ENCODE data around the gene CCSER1.

CCSER1 gene

DNA sequence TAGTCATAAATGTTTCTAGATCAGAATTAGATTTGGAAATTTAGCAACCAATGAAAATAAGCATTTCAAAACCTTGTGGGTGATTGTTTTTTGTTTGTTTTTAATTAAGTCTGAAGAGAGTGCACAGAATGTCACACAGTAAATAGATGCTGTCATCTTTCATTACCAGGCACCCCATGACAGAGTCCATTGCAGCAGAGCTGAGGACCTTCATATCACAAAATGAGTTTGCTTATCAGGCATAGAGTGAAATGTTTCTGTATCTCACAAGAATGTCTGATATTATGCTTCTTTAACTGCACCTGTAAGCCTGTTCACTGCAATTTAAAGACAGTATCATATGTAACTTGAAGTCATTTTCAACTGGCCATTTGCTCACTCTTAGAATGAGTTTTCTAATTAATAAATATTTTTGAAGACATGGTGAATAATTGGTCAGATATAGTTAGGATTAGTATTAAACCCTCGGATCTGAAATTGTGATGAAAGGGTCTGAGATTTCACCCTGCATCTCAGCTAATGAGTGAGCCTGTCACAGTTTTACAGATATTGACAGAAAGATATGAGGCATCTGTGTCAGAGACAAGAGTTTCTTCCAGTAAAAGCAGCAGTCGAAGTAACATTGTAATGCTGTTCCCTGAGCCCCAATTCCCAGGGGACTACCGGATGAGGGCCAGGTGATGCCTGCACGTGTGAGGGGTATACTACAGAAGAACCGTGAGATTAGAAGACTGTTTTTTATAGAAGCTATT, 416.4 kb downstream of the CCSER1 start:
- no peaks in the 10 kb centered on the region for H3F3A ChIP-seq (ENCODE audit: insufficient read depth, low read length)
- no peaks in the 10 kb centered on the region for H3K27me3 ChIP-seq (ENCODE audit: insufficient read depth, low read length)
- H3K36me3 ChIP-seq (ENCODE audit: insufficient read depth, low read length): no peaks in the 10 kb centered on the region
- TF ChIP-seq CTCF (IDR thresholded peaks at IDR 0.05; ENCODE audit: low read length) (no peak), EZH2 (IDR thresholded peaks at IDR 0.05; ENCODE audit: borderline replicate concordance, low read length) (no peak)
- H4K20me1 ChIP-seq (ENCODE audit: insufficient read depth, low read length): no peaks in the 10 kb centered on the region
- no peak overlapping the region for H2AFZ ChIP-seq (ENCODE audit: low read length)
- no peak overlapping the region for H3K4me2 ChIP-seq (ENCODE audit: low read length)
- H3K9me2 ChIP-seq (ENCODE audit: low read depth, low read length): no peaks in the 10 kb centered on the region
- H3K27ac ChIP-seq (ENCODE audit: low read depth, low read length, poor library complexity, severe bottlenecking): no peak overlapping the region
- H3K4me3 ChIP-seq (ENCODE audit: low read depth, low read length, poor library complexity, severe bottlenecking): no peak overlapping the region
- H3K9me3 ChIP-seq (ENCODE audit: low read length): no peaks in the 10 kb centered on the region
- no peak overlapping the region for H3K9ac ChIP-seq (ENCODE audit: low read length)
- H3K79me2 ChIP-seq (ENCODE audit: insufficient read depth, low read length): no peaks in the 10 kb centered on the region
- no peaks in the 10 kb centered on the region for H3K4me1 ChIP-seq (ENCODE audit: insufficient read depth, low read length, severe bottlenecking)

DNA sequence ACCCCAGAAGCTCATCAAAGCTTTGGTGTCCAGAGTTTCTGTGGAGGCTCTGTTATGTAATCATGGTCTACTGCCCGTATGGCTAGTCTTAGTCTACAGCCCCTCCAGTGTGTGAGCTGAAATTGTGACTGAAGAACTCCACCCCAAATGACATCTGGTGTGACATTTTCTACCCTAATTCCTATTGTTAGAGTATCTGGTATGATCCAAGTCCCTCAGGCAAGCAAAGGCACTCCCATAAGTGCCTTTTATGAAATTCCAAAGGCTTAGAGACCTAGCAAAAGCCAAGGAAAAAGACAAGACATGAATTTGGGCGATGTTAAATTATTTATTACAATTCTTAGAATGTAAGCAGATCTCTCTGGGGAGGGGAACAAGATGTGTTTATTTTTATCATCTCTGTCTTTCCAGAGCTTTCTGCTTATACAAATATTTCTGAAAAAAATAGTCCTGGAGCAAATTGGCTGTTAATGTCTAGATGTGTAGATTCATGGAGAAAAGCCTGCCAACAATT, 417.4 kb downstream of the CCSER1 start:
- no peaks in the 10 kb centered on the region for H3K9me3 ChIP-seq (ENCODE audit: low read length)
- no peak overlapping the region for H3K9ac ChIP-seq (ENCODE audit: low read length)

GRCh38 chr4:90545380-90545779, 418.2 kb downstream of the CCSER1 start:
- TF ChIP-seq EZH2 (IDR thresholded peaks at IDR 0.05; ENCODE audit: borderline replicate concordance, low read length) (no peak), CTCF (IDR thresholded peaks at IDR 0.05; ENCODE audit: low read length) (no peak)
- H3K9me3 ChIP-seq (ENCODE audit: low read length): no peaks in the 10 kb centered on the region
- no peak overlapping the region for H3K4me2 ChIP-seq (ENCODE audit: low read length)
- H3K4me3 ChIP-seq (ENCODE audit: low read depth, low read length, poor library complexity, severe bottlenecking): no peak overlapping the region
- H3K9me2 ChIP-seq (ENCODE audit: low read depth, low read length): no peaks in the 10 kb centered on the region
- no peaks in the 10 kb centered on the region for H3K36me3 ChIP-seq (ENCODE audit: insufficient read depth, low read length)
- no peak overlapping the region for H3K27ac ChIP-seq (ENCODE audit: low read depth, low read length, poor library complexity, severe bottlenecking)
- H2AFZ ChIP-seq (ENCODE audit: low read length): no peak overlapping the region
- no peaks in the 10 kb centered on the region for H3K79me2 ChIP-seq (ENCODE audit: insufficient read depth, low read length)
- no peaks in the 10 kb centered on the region for H4K20me1 ChIP-seq (ENCODE audit: insufficient read depth, low read length)
- no peaks in the 10 kb centered on the region for H3F3A ChIP-seq (ENCODE audit: insufficient read depth, low read length)
- no peaks in the 10 kb centered on the region for H3K27me3 ChIP-seq (ENCODE audit: insufficient read depth, low read length)
- H3K9ac ChIP-seq (ENCODE audit: low read length): no peak overlapping the region
- H3K4me1 ChIP-seq (ENCODE audit: insufficient read depth, low read length, severe bottlenecking): no peaks in the 10 kb centered on the region

More for the DNA sequence above, 417.4 kb downstream of the CCSER1 start:
- H4K20me1 ChIP-seq (ENCODE audit: insufficient read depth, low read length): no peaks in the 10 kb centered on the region
- H3K79me2 ChIP-seq (ENCODE audit: insufficient read depth, low read length): no peaks in the 10 kb centered on the region
- no peak overlapping the region for H3K27ac ChIP-seq (ENCODE audit: low read depth, low read length, poor library complexity, severe bottlenecking)
- H3K4me1 ChIP-seq (ENCODE audit: insufficient read depth, low read length, severe bottlenecking): no peaks in the 10 kb centered on the region
- H3K4me3 ChIP-seq (ENCODE audit: low read depth, low read length, poor library complexity, severe bottlenecking): no peak overlapping the region
- no peaks in the 10 kb centered on the region for H3F3A ChIP-seq (ENCODE audit: insufficient read depth, low read length)
- no peaks in the 10 kb centered on the region for H3K9me2 ChIP-seq (ENCODE audit: low read depth, low read length)
- H3K27me3 ChIP-seq (ENCODE audit: insufficient read depth, low read length): no peaks in the 10 kb centered on the region
- TF ChIP-seq EZH2 (IDR thresholded peaks at IDR 0.05; ENCODE audit: borderline replicate concordance, low read length): no peak
- TF ChIP-seq CTCF (IDR thresholded peaks at IDR 0.05; ENCODE audit: low read length): no peak
- H2AFZ ChIP-seq (ENCODE audit: low read length): no peak overlapping the region
- H3K4me2 ChIP-seq (ENCODE audit: low read length): no peak overlapping the region
- no peaks in the 10 kb centered on the region for H3K36me3 ChIP-seq (ENCODE audit: insufficient read depth, low read length)

Measured in OCI-LY1 (cell line).